HG03469 (cell line): Measurements from ENCODE around the gene PKD2L2.
"Not testable (repeated sequence)": the region's sequence is repeated elsewhere in the genome, so short reads cannot be mapped to it uniquely, and the experiment has no call there.

Experiments
- ATAC-seq: cut with Tn5 transposase; IDR thresholded peaks from one replicate; pipeline ENCODE4 v1.9.1; 2021; ENCODE audit warnings: mild to moderate bottlenecking, moderate library complexity, moderate number of reproducible peaks; ENCODE audit not compliant: unreplicated experiment

The PKD2L2 gene

GRCh38 chr5:137887831-137888230, 1.4 kb upstream of the PKD2L2 start:
- ATAC-seq, result no peak

- no peak for ATAC-seq
Observed at GRCh38 chr5:137888466-137888862, 793 bp upstream of the PKD2L2 start.

- ATAC-seq, result no peak
Observed at GRCh38 chr5:137890845-137891244, 1.6 kb downstream of the PKD2L2 start.

- no peak for ATAC-seq
Observed at GRCh38 chr5:137891849-137892248, 2.6 kb downstream of the PKD2L2 start.

GRCh38 chr5:137894586-137894985, 5.3 kb downstream of the PKD2L2 start:
- no peak for ATAC-seq

- ATAC-seq, result no peak
Observed at GRCh38 chr5:137896560-137896959, 7.3 kb downstream of the PKD2L2 start.

- ATAC-seq, result no peak
Observed at GRCh38 chr5:137899493-137899892, 10.2 kb downstream of the PKD2L2 start.

GRCh38 chr5:137901011-137901817, 12.0 kb downstream of the PKD2L2 start:
- no peak for ATAC-seq

- ATAC-seq, result no peak
Observed at GRCh38 chr5:137902408-137903133, 13.3 kb downstream of the PKD2L2 start.

GRCh38 chr5:137914758-137915157, 25.5 kb downstream of the PKD2L2 start:
- no peak for ATAC-seq

GRCh38 chr5:137916923-137917322, 27.7 kb downstream of the PKD2L2 start:
- ATAC-seq, result no peak

GRCh38 chr5:137921931-137922330, 32.7 kb downstream of the PKD2L2 start:
- no peak for ATAC-seq

GRCh38 chr5:137923856-137924255, 34.6 kb downstream of the PKD2L2 start:
- no peak for ATAC-seq

GRCh38 chr5:137932800-137933199, 43.5 kb downstream of the PKD2L2 start:
- no peak for ATAC-seq

GRCh38 chr5:137933491-137933911, 44.2 kb downstream of the PKD2L2 start:
- no peak for ATAC-seq

GRCh38 chr5:137935190-137935589, 45.9 kb downstream of the PKD2L2 start:
- ATAC-seq, result no peak

GRCh38 chr5:137935694-137936093, 46.4 kb downstream of the PKD2L2 start:
- no peak for ATAC-seq

- no peak for ATAC-seq
Observed at GRCh38 chr5:137937994-137938750, 48.9 kb downstream of the PKD2L2 start.

- no peak for ATAC-seq
Observed at GRCh38 chr5:137938751-137939143, 49.5 kb downstream of the PKD2L2 start.

GRCh38 chr5:137939331-137939730, 50.1 kb downstream of the PKD2L2 start:
- no peak for ATAC-seq

- not testable (repeated sequence) for ATAC-seq
Observed at GRCh38 chr5:137944280-137944679, 55.0 kb downstream of the PKD2L2 start.
